ENCODE results near the gene SPTLC1.
A peak's percentile ranks its signal among the peaks of the same experiment; 100 is the strongest.
"Not testable (repeated sequence)": the region's sequence is repeated elsewhere in the genome, so short reads cannot be mapped to it uniquely, and the experiment has no call there.

The SPTLC1 gene

DNA sequence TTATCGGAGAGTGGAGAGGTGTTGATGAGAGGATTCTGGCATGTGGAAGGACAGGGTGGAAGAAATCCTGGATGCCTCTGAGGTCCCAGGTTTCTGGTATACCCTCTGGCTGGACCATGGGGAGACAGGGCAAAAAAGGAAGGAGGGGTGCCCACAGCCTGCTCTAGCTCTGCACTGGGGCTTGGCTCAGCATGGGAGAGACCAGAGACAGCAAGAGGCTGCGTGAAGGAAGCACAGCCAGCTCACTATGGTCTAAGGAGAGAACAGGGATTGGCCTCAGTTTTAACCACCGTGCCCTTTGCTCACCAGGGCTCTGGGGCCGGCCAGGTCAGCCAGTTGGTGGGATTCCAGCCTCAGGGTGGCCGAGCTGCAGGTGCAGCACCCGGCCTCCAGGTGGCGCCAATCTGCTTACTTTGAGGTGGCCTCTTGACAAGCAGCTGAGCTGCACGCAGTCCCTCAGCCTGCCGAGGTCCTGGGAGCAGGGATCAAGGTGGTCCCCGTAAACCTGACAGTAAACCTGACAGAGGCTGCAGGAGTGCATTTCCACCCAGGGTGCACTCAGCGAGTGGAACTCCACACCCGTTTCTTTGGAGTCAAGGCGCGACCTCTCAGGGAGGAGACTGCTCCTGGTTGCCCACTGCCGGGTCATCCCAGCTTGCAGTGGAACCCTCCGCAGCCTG, 25.0 kb upstream of the SPTLC1 start:
- peak; percentile 78 for DNase-seq

DNA sequence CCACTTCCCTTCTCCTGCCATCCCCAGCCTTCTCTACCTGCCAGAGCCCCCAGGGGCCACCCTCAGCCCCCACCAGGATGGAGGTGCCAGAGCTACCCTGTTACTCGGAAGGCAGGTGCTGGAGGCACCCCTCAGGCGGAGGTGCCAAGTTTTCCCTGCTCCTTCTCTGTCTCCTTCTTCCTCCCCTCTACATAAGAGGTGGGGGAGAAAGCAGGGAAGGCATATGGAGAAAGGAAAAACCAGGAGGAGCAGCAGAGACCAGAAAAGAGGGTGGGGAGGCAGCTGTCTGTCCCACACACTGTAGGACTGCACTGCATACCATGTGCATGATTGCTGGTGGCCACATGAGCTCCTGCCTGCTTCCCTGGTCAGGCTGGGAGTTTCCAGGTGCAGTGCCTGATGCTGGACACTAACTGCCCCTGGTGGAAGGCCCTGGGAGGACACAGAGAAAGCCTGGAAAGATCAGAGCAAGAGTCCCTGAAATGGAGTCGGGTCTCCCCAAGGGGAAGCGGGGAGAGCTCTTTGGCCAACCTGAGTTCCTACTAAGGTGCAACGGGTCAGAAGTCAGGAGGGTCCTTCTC, 23.8 kb upstream of the SPTLC1 start:
- not testable (repeated sequence) for DNase-seq

DNA sequence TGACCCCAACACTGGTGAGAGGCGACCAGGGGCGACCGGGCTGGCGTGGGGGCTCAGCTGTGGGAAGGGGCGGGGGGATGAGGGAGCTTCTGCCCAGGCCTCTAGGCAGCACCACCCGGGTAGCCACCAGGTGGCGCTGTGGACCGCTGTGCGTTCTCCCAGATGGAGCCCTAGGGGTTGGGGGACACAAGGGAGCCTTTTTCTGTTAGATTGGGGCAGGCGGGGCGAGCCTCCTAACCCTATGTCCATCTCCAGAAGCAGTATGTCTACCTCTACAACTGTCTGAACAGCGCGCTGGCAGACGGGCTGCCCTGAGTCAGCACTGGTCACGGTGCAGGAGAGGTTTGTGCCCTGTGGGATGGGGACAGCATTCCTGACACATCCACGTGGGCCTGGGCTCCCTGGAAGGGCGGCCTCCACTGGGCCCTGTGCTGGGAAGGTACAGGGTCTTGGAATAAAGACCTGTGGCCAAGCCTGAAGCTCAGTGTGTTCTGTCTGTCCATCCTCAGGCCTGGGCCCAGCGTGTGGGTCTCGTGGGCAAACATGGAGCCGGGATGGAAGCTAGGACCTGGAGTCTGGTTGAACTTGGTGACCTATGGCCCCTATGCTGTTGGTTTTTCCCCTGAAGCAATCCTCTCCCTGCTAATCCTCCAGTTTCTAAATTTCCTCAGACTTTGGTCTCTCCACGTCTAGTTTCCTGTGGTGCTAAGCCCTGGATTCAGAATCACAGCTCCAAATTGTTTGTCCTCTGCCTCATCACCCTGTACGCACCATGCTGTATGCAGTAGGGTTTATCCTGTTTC, 23.1 kb upstream of the SPTLC1 start:
- DNase-seq, result peak; percentile 70

DNA sequence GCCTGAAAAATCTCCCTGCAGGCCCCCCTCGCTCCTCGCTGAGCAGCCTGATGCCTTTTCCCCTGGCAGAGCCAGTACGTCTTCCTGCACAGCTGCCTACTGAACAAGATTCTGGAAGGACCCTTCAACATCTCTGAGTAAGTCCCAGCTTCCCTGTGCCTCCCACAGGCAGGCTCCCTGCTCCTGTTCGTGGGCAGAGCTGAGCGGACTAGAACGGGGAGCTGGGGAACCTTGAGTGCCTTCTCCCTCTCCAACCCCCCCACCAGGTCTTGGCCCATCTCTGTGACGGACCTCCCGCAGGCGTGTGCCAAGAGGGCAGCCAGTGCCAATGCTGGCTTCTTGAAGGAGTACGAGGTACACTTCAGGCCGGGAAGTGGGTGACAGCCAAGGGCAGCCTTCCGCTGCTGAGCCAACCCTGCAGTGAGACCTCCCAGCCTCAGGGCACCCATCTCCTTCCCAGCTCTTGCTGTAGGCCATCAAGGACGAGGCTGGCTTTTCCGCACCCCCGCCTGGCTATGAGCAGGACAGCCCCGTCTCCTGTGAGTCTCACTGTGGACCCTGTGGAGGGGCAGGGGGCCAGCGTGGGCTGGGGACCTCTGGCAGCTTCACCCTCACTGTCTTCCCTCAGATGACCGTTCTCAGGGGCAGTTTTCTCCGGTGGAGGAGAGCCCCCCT, 21.1 kb upstream of the SPTLC1 start:
- no peak for DNase-seq

DNA sequence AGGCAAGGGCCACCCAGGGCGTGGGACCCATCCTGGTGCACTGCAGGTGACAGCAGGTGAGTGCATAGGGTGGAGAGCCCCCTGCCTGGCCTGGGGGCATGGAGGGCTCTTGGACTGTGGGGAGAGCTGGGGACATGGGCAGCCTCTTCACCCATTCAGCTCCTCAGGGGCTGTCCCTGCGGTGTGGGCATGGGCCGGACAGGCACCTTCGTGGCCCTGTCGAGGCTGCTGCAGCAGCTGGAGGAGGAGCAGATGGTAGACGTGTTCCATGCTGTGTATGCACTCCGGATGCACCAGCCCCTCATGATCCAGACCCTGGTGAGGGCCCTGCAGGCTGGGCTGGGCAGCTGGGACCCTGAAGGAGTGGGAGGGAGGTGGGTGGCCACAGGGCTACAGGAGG, 20.4 kb upstream of the SPTLC1 start:
- DNase-seq, result no peak

DNA sequence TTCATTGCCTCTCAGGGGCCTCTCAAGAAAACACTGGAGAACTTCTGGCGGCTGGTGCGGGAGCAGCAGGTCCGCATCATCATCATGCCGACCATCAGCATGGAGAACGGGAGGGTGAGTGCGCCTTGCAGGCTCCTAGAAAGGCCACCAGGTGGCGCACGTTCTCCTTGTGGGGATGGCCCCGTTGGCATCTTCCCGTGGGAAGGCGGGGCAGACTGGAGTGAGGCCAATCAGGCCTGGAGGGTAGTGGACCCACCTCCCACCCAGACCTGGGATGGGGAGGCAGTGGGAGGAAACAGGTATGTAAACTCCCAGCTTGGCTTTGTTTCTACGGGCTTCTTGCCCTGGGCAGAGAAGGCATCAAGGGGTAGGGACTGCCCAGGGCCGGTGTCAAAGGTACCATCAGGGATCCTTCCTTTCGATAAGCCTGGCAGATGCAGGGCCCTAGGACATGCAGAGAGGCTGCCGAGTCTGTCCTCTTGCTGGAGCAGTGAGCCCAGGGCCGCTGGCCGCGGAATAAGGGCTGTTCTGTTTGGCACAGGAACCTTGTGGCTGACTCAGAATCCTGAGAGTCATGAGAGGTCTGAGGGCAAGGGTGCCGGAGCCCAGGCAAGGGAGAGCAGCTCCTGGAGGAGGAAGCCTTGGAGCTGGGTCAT, 18.9 kb upstream of the SPTLC1 start:
- DNase-seq, result peak; percentile 77

DNA sequence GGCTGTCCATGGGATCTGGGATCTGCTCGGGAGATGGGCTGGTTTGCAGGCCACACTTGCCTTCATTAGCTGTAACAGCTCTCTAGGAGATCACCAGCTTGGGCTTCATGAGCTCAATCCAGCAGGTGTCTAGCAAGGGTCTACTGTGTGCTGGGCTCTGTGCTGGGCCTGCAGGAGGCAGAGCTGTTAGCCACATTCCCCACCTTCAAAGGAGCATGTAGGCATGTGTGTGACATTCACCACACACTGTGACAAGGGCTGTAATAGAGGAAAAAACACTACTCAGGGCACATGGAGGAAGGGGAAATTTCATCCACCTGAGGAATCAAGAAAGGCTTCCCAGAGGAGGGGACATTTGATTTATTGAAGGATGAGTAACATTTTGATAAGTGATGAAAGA, 17.7 kb upstream of the SPTLC1 start:
- not testable (repeated sequence) for DNase-seq

DNA sequence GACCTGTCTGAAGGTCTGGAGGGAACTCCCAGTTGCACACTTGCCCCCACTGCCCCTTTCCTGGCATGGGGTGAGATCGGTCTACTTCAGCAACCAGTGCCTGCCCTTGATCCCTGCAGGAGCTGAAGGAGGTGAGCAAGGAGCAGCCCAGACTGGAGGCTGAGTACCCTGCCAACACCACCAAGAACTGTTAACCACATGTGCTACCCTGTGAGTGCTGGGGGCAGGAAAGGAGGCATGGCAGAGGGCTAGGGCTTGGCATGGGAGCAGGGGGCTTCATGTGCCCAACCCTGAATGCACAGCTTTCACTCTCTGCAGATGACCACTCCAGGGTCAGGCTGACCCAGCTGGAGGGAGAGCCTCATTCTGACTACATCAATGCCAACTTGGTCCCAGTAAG, 17.3 kb upstream of the SPTLC1 start:
- no peak for DNase-seq

DNA sequence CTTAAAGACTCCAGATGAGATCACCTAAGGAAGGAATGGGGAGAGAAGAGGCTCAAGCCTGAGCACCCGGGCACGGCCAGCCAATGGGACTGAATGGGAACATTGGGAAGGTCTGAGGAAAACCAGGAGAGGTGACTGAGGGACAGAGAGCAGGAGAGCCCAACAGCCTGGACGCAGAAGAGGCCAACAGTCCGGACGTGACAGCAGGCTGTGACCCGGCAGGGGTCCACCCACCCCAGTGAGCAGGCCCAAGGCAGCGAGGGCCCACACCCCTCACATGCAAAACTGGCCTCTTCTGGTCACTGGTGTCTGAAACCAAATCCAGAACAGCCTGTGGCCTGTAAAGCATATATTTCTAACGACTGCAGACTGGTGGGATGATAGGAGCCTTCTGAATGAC, 7.6 kb upstream of the SPTLC1 start:
- DNase-seq, result no peak

DNA sequence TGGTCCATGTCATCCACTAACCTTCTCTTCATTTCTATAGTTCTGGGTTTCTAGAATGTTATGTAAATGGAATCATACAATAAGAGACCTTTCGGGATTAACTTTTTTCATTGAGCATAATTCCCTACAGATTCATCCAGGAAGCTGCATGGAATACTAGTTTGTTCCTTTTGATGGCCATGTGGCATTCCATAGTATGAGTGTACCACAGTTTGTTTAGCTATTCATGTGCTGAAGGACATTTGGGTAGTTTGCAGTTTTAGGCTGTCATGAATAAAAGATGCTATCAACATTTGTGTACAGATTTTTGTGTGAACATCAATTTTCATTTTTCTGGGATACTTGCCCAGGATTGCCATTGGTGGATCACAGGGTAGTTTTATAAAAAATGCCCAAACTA, 6.8 kb upstream of the SPTLC1 start:
- no peak for DNase-seq

DNA sequence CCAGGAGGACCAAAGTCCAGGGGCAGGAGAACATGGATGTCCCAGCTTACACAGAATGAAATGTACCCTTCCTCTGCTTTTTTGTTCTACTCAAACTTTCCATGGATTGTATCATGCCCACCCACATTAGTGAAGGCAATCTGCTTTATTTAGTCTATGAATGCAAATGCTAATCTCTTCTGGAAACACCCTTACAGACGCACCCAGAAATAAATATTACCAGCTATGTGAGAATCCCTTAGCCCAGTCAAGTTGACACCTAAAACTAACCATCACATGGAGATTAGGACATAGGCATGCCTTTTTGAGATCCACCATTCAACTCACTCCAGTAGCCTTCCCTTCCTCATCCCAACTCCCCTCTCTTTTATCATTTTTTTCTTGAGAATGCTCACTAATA, 6.1 kb upstream of the SPTLC1 start:
- DNase-seq, result no peak

DNA sequence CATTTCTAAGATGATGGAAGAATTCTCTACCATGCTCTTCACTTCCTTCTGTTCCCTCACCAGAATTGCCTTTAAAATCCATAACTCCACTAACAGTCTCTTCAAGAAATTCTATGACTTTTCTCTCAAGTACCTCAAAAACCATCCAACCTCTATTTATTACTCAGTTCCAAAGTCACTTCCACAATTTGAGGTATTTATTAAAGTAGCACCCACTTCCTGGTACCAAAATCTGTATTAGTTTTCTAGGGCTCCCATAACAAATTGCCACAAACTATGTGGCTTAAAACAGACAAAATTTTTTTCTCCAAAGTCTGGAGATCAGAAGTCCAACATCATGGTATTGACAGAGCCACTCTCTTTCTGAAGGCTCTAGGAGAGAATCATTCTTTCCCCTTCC, 4.9 kb upstream of the SPTLC1 start:
- no peak for DNase-seq

DNA sequence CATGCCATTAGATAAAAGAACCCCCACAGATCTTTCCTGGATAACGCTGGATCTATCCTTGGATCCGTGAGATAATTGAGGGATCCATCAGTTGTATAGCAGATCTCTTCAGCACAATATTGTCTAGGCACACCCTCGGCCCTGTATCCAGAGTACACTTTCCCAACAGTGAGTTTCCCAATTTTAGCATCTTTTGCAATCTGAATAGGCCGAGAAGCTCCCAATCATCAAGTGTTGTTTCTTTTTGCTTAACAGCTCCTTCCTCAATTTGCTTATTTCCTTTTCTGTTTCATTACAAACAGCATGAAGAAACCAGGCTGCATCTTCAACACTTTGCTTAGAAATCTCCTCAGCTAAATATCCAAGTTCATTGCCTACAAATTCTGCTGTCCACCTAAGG, 4.4 kb upstream of the SPTLC1 start:
- no peak for DNase-seq

DNA sequence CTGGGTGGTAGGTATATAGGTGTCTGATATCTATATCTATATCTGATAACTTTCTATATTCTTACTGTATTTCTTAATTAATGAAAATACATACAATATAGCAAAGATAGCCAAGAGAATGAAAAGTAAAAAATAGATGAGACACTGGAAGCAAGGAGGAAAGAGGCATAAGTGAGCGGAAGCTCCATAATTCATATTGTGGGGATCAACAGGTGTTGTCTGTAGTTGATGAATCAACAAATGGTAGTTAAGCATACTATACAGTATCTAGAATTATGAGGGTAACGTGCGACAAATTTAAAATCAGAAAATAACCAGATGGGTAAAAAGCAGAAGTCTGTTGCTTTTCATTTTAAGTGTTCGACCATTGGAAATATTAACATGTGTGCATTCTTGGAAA, 7.1 kb downstream of the SPTLC1 start:
- DNase-seq, result no peak

DNA sequence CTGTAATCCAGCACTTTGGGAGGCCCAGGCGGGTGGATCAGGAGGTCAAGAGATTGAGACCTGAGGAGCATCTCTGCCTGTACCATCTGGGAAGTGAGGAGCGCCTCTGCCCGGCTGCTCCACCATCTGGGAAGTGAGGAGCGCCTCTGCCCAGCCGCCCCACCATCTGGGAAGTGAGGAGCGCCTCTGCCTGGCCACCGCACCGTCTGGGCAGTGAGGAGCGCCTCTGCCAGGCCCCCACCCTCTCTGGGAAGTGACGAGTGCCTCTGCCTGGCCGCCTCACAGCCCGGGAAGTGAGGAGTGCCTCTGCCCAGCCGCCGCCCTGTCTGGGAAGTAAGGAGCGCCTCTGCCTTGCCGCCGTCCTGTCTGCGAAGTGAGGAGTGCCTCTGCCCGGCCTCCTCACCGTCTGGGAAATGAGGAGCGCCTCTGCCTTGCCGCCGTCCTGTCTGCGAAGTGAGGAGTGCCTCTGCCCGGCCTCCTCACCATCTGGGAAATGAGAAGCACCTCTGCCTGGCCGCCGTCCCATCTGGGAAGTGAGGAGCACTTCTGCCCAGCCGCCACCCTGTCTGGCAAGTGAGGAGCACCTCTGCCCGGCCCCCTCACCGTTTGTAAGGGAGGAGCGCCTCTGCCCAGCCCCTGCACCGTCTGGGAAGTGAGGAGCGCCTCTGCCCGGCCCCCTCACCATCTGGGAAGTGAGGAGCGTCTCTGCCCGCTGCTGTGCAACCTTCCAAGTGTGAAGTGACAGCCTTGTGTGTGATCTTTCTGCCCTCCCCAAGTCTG, 9.6 kb downstream of the SPTLC1 start:
- DNase-seq, result not testable (repeated sequence)

DNA sequence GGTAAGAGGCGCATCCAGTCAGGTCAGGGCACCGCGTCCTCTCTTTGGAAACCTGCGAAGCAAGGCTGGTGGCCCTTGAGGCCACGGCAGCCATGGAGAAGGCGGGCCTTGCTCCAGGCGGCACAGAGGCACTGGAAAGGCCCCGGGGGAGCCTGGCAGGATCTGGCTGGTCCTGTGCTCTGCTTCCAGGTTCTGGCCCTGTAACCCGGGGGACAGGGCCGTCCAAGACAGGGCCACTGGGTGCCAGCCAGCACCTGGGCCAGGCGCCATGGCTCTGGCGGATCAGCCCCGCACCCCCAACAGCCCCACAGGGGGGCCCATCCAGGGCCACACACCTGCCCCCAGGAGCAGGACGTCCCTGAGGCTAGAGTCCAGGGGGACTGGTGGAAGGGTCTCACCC, 11.6 kb downstream of the SPTLC1 start:
- DNase-seq, result not testable (repeated sequence)

DNA sequence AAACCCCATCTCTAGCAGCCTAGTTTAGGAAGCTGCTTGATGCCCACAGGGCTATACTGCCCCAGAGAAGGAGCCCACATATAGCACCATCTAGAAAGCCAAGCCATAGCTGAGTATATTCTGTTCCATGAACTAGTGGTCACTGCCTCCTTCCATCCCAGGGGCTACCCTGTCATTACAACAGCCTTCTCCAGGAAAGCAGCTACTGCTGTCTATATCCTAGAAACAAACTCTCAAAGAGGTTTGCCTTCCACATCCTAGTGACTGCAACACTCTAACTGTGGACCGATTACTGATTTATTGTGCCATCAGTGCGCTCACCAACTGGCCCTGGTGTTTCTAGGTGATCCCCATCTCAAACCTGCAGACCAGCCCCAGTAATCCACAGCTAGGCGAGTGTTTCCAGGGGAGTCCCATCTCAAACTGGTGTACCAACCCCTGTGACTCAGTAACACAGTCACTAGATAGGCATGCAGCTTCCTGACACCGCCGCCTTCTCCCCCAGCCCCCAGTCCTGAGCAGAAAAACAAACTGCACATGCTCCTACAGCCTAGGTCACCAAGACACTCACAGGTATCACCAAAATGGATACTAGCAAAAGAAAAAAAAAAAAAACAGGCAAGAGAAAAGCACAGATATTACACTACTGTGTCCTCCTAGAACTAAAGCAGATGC, 14.8 kb downstream of the SPTLC1 start:
- DNase-seq, result no peak

DNA sequence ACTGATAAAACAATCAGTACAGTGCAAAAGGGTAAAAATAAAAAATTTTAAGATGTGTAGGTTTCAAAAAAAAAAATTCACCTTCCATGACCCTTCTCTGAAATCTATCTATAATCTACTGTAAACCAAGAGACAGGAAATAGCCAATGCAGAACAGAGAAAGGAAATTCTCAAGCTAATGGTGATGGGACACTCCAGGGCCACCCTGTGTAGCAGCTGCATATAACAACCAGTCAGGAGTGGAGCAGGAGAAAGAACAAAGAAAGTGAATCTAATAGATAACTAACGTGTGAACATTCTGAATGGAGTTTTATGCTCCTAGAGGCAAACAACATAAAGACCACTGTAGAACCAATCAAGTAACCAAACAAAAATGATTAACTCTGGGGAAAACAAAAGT, 16.6 kb downstream of the SPTLC1 start:
- DNase-seq, result no peak

DNA sequence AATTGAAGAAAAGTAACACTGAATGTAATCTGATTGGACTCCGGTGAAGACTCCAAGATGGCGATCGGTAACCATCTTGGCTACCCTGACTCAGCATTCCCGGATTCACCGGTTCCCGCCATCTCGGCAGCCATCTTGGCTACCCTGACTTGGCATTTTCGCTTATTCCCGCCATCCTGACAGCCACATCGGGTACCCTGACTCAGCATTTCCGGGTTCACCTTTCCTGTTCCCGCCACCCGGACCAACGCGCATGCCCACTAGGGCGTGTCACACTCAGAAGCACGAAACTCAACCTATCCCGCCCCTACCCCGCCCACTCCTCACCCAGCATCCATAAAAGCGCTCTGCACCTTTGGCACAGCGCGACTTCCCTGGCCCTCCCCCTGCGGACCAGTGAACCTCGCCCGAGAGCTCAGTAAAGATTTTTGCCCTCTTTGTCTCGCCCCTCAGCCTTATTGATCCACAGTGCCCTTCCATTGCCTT, 17.2 kb downstream of the SPTLC1 start:
- DNase-seq, result peak; percentile 81

DNA sequence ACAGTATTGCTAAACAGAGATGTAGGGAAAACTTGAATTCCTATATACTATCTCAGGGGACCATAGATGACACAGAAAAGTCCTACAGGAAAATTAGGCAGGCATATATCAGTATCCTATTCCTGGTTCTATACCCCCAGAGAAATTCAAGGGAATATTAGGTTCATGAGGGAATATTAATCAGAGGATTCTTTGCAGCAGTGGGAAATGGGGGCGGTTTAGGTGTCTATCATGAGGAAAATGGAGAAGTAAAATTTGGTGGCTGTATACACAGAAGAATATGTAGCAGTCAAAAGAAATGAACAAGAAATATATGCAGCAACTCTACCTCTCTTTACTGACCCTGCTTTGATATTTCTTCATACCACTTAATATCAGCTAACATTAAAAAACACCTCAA, 20.0 kb downstream of the SPTLC1 start:
- DNase-seq, result no peak

DNA sequence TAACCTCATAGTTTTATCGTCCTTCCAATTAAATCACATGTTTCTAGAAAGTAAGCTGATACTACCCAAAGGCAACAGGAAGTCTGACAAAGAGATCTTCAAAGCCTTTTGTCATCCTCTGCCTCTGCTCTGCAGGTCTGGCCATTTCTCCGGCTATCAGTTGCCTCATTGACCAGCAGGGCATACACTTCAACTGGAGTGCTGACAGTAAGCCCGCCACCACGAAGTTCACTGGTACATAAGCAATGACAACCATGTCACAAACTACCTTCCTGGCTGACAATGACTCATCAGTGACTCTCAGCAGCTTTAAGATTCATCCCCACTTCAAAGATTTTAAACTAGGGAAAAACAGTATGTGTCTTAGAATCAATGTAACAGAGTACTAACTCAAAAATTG, 20.6 kb downstream of the SPTLC1 start:
- DNase-seq, result no peak

DNA sequence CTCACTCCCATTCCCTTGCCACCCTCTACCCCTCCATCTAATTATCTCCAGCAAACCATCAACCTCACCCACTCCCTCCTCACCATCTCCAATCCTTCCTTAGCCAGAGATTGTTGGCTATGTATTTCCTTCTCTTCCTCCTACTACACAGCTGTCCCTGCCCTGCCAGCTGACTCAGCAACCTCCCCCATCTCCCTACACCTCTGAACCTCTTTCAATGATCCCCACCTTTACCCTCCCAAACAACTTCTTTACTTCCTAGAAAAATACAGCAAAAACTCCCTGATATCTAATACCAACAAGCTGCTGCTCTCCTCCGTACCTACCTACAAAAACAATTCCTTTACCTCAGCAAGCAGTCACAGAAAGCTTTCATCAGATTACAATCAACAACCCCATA, 37.3 kb downstream of the SPTLC1 start:
- DNase-seq, result no peak

Data from left hindlimb (tissue), 1 donor.